SKM-1 (cell line): Measurements from ENCODE around the gene ROBO2.

ENCODE experiments used
- DNase-seq: peaks from one replicate; lab custom pipeline; 2025; ENCODE audit not compliant: unreplicated experiment; lab: John Stamatoyannopoulos, UW

ROBO2 gene

GRCh38 chr3:77326586-77326985 lies 286.7 kb downstream of the ROBO2 start:
- DNase-seq, result no peak

GRCh38 chr3:77328690-77329089 lies 288.8 kb downstream of the ROBO2 start:
- no peak for DNase-seq

DNA sequence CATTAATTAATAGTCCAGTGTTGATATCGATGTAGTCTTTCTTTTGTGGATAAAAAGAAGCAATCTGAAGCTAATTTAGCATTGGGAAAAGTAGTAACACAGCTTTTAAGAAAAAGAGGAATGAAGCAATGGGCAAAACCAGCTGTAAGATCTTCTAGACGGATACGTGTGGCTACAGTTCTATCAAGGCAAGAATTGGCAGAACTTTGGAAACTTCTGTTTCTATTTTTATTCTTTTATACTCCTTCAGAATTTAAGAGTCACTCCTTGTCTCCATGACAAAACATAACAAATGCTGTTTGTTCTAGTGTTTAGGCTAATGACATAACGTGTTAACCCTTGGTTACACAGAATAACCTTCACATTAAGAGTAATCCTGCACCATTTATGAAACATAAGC lies 289.2 kb downstream of the ROBO2 start:
- DNase-seq, result no peak

DNA sequence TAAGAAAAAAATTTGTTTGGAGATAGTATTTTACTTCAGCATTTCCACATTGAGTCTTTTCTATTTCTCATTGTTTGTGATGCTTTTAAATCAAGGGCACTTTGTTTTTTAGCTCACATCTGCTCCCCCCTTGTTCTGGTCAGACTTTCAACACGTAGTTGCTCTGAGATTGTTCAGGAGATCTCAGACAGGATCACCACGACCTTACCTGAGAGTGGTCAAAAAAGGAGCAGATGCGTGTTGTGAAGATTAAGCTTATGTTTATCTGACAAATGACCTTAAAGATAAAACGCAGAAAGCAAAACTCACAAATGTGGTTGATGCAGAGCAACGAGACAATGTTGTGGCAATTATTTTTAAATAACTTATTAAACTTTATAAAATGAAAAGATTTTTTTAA lies 298.3 kb downstream of the ROBO2 start:
- no peak for DNase-seq

GRCh38 chr3:77342027-77342426 lies 302.1 kb downstream of the ROBO2 start:
- DNase-seq, result no peak

DNA sequence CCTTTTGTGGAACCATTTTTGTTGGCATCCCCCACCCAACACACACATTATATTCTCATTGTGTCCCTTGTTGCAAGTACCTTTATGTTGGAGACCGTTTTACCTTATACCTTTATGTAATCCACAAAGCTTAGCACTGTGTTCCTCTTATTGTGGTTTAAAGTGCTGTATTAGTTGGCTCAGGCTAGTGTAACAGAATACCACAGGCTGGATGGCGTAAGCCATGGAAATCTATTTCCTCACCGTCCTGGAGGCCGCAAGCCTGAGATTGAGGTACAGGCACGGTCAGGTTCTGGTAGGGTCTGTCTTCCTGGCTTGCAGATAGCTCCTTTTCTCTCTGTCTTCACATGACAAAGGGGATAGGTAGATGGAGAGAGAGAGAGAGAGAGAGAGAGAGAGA lies 302.8 kb downstream of the ROBO2 start:
- DNase-seq, result peak; percentile 77

DNA sequence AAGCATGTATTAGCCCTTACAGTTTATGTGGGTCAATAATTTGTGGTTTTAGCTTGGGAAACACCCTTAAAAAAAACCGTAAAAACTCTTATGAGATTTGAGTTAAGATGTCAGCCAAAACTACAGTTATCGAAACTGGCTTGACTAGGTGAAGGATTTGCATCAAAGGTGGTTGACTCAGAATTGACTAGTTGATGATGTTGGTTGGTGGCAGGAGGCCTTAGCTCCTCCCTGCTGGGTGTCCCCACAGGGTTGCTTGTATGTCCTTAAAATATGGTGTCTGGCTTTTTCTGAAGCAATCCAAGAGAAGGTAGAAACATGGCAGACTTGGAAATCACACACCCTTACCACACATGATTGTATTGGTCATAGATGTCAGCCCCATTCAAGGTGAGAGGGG lies 305.1 kb downstream of the ROBO2 start:
- DNase-seq, result no peak

DNA sequence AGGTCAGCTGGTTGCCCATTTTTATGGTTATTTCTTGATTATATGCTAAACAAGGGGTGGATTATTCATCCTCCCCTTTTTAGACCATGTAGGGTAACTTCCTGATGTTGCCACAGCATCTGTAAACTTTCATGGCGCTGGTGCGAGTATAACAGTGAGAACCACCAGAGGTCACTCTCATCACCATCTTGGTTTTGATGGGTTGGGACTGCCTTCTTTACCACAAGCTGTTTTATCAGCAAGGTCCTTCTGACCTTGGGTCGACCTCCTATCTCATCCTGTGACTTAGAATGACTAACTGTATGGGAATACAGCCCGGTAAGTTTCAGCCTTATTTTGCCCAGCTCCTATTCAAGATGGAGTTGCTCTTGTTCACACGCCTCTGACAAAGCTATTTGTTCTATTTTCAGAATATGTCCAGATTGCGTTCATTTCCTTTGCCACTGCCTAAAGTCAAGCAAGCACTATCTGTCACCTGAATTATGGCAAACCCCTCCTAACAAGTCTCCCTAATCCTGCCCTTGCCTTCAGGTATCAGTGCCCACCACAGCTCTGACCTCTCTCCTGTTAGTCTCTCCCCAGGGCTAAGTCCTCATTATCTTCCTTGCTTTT lies 308.5 kb downstream of the ROBO2 start:
- no peak for DNase-seq

- DNase-seq, result no peak
Observed at GRCh38 chr3:77354958-77355357, 315.1 kb downstream of the ROBO2 start.

GRCh38 chr3:77362936-77363335 lies 323.0 kb downstream of the ROBO2 start:
- no peak for DNase-seq

DNA sequence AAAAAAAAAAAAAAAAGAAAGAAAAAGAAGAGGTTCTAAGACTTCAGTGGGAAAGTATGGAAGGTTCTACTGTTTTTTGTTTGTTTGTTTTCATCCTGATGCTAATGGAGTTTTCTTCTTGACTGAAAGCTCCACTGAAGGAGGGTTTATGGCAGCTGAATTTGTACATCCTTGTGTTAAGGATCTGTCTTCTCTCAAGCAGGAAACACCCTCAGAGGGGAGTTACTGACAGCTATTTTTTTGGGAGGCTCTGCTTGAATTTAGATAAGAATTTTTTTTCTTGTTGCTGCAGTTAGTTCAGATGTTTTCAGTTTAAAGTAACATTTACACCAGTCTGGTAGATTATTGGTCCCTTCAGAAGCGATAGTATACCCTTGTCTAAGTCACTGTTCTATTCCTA lies 325.3 kb downstream of the ROBO2 start:
- DNase-seq, result no peak

DNA sequence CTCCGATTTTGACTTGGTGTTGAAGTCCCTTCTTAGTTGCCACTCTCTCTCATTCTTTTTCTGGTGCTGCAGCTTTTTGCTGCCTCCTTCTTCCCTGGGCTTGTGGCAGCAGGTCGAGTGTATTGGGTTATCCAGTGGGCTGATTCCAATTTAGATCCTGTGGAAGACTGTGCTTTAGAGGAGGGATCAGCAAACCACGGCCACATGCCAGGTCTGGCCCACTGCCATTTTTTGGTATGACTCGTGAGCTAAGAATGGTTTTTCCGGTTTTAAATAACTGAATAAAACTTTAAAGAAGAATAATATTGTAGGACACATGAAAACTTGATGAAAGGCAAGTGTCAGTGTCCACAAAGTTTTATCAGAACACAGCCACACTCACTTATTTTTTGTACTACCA lies 330.5 kb downstream of the ROBO2 start:
- no peak for DNase-seq

DNA sequence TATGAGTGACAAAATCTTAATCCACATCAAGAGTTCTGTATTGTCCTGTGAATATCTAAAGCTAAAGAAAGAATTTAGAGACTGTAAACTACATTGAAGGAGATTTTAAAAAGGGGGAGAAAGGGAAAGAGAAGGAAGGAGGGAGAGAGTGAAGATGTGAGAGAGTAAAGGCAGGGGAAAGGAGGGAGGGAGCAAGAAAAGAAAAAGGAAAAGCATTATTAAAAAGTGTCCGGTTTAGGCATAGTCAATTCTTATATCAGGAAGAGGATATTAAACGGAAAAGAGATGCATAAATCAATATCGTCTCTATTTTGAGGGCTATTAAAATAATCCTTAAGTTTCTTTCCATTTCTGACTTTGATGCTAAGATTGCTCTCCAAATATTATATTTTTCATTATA lies 332.1 kb downstream of the ROBO2 start:
- DNase-seq, result no peak

- DNase-seq, result no peak
Observed at GRCh38 chr3:77372634-77373346, 332.9 kb downstream of the ROBO2 start.

GRCh38 chr3:77373619-77374018 lies 333.7 kb downstream of the ROBO2 start:
- DNase-seq, result no peak

DNA sequence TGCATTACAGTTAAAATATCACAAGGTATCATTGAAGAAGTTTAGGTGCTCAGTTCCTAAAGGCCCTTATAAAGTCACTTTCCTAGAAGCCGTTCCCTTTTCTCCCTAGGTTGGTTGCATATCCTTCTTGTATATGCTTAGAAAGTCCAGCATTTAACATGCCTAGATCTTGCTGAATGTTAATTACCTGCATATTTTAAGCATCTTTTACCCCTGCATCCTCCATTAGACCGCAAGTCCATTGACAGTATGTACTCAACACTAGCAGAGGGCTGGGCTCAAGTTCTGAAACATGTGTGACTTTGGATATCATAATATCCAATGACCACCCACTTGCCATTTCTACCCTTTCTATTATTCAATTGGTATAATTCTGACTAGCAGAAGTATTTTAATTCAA lies 336.6 kb downstream of the ROBO2 start:
- DNase-seq, result no peak

DNA sequence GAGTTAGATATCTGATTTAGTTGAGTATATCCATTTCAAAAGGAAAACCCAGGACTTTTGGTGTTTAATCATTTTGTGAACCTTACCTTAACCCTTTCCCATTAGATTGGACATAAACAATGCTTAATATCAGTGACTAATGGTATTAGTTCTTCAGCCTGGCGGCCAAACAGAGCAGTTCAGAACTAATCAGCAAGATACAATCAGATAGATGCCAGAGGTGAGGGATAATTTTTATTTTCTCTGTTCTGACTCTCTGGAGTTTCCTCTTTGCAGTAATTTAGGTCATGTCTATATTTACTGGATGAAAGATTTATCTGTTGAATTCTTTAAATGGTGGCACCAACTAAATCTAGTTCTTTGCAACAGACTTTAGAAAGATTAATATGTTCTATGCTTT lies 337.8 kb downstream of the ROBO2 start:
- no peak for DNase-seq

- no peak for DNase-seq
Observed at GRCh38 chr3:77380136-77380535, 340.2 kb downstream of the ROBO2 start.

DNA sequence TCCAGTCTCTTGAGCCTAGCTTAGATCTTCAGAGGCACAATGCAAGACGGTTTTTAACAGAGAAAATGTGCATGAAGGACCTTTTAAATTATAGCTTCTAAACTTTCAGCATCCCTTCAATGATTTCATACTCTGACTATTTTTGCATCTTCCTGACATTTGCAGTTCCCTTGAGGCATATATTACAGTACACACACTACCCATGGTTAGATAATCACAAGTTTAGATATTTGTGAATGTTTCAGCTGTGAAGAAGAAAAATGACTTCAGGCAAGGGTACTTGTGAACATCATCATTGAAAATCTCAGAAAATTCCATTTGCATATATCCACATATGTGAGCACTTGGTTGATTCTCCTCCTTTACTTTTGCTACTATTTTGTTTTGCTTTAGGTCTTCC lies 341.5 kb downstream of the ROBO2 start:
- DNase-seq, result no peak

- no peak for DNase-seq
Observed at GRCh38 chr3:77392181-77392580, 352.3 kb downstream of the ROBO2 start.

DNA sequence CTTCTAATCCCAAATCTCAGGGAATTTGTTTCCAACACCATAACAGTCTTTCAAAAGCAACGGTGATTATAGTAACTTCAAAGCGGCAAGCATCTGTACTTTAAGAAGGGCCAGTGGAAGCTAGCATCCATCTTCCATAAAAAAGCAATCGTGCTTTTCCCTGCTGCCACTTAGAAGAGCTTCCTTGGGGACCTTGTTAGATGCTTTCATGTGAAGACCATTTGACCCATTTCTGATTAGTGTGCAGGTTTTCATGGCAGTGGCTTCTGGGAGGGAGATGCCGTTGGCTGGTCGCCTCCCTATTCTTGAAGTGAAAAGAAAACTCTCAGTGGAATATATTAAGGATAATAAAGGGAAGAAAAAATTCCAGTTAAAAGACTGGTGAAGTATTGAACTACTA lies 354.1 kb downstream of the ROBO2 start:
- no peak for DNase-seq

GRCh38 chr3:77404871-77405270 lies 365.0 kb downstream of the ROBO2 start:
- no peak for DNase-seq

- no peak for DNase-seq
Observed at GRCh38 chr3:77407441-77407840, 367.5 kb downstream of the ROBO2 start.
